GM12875 (cell line): ENCODE measurements around the gene OXER1.
"Not testable (repeated sequence)": the region's sequence is repeated elsewhere in the genome, so short reads cannot be mapped to it uniquely, and the experiment has no call there.

ENCODE experiments used
- H3K4me3 ChIP-seq: one replicate; pipeline ENCODE4 v1.5.1; 2011; ENCODE audit warnings: low read depth, low read length, control low read depth
- TF ChIP-seq, protein P1 (sequence below): IDR thresholded peaks from 2 replicates; pipeline ENCODE4 v1.5.1; 2011; ENCODE audit warnings: low read depth, mild to moderate bottlenecking, control low read depth, inconsistent platforms, low read length, moderate library complexity, borderline replicate concordance; ENCODE audit not compliant: insufficient read depth

The OXER1 gene

DNA sequence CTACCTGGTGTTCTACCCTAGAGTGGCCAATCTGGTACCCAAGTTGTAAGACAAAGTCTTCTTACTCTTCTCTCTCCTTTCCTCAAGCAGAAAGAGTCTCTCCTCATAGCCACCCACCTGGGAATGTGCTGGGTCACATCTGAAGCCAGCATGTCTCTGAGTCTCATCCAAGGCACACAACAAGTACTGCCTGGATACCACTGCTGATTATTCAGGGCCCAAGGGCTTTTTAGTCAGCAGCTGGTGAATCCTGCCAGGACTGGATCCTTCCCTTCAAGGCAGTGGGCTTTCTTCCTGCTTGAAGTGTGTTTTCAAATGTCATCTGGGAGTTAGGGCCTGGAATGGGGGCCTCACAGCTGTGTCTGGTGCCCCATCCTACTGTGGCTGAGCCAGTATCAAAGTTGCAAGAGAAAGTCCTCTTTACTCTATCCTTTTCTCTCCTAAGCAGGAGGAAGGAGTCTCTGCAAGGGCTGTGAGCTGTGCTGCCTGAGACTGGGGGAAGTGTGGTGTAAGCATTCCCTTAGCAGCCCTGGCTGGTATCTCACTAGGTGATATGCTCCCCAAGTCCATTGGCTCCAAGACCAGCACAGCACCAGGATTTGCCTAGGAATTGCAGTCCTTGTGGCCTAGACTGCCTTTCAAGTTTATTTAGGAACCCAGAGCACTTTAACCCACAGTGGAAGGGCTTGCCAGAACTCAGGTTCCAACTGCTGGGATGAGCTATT, 27.2 kb downstream of the OXER1 start:
- TF ChIP-seq, protein P1, sequence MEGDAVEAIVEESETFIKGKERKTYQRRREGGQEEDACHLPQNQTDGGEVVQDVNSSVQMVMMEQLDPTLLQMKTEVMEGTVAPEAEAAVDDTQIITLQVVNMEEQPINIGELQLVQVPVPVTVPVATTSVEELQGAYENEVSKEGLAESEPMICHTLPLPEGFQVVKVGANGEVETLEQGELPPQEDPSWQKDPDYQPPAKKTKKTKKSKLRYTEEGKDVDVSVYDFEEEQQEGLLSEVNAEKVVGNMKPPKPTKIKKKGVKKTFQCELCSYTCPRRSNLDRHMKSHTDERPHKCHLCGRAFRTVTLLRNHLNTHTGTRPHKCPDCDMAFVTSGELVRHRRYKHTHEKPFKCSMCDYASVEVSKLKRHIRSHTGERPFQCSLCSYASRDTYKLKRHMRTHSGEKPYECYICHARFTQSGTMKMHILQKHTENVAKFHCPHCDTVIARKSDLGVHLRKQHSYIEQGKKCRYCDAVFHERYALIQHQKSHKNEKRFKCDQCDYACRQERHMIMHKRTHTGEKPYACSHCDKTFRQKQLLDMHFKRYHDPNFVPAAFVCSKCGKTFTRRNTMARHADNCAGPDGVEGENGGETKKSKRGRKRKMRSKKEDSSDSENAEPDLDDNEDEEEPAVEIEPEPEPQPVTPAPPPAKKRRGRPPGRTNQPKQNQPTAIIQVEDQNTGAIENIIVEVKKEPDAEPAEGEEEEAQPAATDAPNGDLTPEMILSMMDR, result no peak
- H3K4me3 ChIP-seq, result no peak overlapping the region

DNA sequence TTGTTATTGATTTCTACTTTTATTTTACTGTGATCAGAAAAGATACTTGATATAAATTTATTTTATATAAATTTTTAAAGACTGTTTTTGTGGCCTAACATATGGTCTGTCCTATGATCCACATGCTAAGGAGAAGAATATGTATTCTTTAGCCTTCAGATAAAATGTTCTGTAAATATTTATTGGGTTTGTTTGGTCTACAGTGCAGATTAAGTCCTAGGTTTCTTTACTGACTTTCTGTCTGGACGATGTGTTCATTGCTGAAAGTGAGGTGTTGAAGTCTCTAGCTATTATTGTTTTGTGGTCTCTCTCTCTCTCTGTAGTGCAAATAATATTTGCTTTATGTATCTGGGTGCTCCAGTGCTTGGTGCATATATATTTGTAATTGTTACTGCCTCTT, 30.1 kb downstream of the OXER1 start:
- TF ChIP-seq, protein P1, result no peak
- no peak overlapping the region for H3K4me3 ChIP-seq

DNA sequence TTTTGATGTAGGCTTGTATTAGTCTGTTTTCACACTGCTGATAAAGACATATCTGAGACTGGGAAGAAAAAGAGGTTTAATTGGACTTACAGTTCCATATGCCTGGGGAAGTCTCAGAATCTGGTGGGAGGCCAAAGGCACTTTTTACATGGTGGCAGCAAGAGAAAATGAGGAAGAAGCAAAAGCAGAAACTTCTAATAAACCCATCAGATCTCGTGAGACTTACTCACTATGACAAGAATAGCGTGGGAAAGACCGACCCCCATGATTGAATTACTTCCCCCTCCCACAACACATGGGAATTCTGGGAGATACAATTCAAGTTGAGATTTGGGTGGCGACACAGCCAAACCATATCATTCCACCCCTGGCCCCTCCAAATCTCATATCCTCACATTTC, 32.6 kb downstream of the OXER1 start:
- H3K4me3 ChIP-seq, result not testable (repeated sequence)

DNA sequence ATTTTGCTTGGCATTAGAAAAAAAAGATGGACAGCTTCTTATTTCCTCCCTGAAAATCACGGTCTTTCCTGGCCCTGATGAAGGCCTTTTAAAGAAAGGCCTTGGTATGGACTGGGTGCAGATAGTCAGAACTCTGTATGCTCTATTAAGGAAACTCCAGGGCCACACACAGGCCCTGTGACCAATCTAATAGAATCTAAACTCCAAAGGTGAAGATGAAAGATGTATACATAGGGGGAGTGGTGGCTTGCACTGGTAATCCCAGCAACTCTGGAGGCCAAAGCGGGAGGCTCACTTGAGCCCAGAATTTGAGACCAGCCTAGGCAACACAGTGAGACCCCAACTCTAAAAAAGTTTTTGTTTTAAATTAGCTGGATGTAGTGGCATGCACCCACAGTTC, 37.3 kb downstream of the OXER1 start:
- TF ChIP-seq, protein P1, result no peak
- no peak overlapping the region for H3K4me3 ChIP-seq

DNA sequence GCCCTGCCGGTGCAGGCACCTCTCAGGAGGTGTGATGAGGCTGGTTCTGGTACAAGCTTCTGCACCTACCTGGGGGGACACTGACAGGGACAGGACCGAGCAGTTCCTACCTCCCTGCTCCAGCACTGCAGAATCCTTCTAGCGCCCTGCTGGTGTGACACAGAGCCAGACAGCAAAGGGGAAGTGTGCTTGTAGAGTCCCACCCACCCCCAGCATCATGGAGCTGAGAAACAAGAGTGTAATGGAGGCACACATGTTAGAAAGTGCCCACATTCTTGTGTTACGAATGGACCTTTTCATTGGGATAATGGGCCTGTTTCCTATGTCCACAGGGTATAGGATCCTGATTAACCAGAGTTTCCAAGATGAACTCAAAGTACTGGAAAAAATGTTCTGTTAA, 38.3 kb downstream of the OXER1 start:
- TF ChIP-seq, protein P1, result no peak
- H3K4me3 ChIP-seq, result no peak overlapping the region

DNA sequence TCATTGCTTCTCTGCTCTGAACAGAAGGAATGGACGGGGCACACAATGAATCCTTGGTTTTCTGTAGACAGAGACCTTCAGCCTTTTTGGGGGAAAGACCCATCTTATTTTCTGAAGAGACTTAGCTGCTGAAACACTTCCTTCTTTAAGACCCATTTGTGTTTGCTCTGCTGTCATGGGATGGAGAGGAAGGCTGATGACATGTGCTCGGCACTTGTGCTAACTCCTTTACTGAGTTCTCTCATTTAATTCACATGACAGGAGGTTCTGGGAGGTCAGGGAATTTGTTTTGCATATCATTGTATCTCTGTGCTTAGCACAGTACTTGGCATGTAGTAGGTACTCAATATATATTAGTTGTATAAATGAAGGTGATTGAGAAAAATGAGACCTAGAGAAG, 39.0 kb downstream of the OXER1 start:
- H3K4me3 ChIP-seq, result no peak overlapping the region
- TF ChIP-seq, protein P1, result no peak

DNA sequence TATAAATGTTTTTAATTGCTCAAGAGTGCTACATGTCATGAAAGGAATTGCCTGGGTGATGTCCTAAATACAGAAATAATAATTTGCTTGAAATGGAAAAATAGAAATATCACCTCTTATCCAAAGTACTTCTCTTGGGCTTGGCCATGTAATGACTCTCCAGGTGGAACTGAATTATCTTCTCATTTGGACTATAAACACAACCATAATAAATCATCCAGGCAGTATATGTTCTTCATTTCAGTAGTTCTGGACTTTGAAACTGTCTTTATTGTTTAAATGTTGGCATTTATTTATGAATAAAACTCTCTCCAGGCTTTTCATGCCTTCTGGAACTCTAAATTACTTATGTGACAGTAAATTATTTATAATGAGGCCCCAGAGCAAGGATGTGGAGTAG, 40.5 kb downstream of the OXER1 start:
- no peak overlapping the region for H3K4me3 ChIP-seq
- TF ChIP-seq, protein P1, result no peak
